Mucosa of gallbladder (tissue), 1 donor: ENCODE measurements around the gene ICA1. TPM values are rescaled to one million over a fixed set of nuclear protein-coding genes. Genes with fewer than 3 reads are reported as not detected.
A peak's percentile ranks its signal among the peaks of the same experiment; 100 is the strongest.
"Not testable (repeated sequence)": the region's sequence is repeated elsewhere in the genome, so short reads cannot be mapped to it uniquely, and the experiment has no call there.

Experiments
- DNase-seq: peaks from one replicate; pipeline ENCODE4 v3.0.0-alpha.2; 2020; ENCODE audit warnings: low spot score
- total RNA-seq: library from RNA; stranded (reverse); gene quantifications from one replicate; pipeline ENCODE4 v1.2.1, GENCODE V29; 2021
- donor health status: DM: no; HTN: no; CAD: no.

The ICA1 gene
- 26.4 TPM for total RNA-seq

DNA sequence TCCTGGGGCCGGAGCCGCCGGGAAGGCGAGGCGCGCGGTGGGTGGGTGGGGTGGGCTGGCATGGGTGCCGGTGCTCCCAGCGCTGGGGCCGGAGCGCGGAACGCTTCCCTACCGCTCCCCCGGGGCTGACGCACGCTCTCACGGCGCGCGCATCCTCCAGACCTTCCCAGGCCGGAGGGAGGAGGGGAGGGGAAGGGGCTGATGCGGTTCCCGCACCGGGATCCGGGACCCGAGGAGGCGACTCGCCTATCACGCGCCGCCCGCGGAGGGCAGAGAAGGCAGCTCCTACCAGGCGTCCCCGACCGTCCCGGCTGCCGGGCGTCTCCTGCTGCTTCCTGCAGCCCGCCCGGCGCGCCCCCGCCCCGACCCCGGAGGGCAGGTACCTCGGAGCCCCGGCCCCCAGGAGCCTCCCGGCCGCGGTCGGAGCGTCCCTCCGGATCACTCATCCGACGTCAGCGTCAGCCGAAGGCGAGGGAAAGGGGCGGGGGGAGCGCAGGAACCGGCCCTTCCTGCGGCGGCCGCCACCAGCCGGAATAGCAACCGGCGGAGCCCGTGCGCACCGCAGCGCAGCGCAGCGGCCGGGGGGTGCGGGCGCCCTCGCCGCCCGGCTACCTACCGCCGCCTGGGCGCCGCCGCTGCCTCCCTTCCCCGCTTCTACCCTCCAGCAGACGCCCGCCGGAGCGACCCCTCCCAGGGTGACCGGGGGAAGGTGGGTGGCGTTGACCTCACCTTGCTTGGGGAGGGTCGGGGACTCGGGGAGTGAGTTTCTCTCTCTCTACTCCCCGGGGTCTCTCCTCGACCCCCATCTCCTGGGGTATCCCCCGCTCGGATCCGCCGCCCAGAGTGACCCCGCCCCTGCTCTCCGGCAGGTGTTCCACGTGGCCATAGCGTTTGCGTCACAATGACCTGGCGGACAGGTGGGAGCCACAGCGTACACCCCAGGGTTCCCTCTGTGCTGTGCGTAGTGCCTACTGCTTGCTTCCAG lies at the start of gene ICA1:
Gene ICA1 (minus strand): TSS at position 457 of the 985 bp plus-strand sequence. CDS start 26,241 bp downstream, outside the sequence.
- peak; percentile 55 for DNase-seq

DNA sequence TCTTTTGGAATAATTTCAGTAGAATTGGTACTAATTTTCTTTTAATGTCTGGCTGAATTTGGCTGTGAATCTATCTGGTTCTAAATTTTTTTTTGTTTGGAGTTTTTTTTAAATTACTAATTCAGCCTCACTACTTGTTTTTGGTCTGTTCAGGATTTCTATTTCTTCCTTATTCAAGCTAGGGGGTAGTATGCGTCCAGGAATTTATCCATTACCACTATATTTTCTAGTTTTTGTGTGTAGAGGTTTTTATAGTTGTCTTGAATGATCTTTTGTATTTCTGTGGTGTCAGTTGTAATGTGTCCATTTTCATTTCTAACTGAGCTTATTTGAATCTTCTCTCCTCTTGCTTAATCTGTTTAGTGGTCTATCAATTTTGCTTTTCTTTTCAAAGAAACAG lies 48.9 kb upstream of the ICA1 start:
- DNase-seq = no peak

DNA sequence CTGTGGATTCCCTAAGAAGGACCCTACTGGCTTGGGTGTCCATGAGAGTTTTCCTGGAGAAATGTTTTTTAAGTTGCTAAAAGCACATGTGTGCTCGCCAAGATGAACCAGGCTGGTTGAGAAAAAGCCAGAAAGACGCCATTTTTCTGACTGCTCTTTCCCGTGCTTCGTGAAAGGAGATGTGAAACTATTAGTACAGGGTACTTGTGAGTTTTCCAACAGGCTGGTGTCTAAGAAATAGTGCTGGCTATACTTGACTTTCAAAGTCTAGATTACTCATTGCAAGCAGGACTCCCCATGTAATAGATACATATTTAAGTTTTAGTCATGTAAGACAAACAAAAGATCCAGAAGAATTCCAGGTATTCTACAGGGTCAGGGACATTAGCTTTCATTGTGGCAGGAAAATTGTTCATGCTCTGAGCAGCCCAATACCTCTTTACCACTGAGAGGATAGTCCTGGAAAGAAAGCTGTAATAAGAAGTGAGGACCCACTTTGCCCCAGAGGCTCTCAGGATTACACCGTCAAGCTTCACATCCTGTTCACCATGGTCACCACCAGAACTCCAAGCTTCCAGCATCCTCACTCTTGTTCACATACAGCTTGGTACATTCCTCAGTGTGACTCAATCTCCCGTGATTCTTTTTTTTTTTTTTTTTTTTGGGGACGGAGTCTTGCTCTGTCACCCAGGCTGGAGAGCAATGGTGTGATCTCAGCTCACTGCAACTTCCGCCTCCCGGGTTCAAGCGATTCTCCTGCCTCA lies 43.8 kb upstream of the ICA1 start:
- DNase-seq = no peak

DNA sequence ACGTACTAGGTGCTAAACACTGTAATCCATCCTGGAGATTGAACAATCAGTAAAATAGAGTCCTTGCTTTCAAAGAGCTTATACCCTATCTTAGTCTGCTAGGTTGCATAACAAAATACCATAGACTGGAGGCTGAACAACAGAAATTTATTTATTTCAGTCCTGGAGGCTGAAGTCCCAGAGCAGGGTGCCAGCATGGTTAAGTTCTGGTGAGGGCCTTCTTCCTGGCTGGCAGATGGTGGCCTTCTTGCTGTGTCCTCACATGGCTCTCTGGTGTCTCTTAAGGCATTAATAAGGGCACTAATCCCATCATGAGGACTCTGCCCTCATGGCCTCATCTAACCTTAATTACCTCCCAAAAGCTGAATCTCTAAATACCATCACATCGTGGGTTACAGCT lies 43.1 kb upstream of the ICA1 start:
- DNase-seq = no peak

DNA sequence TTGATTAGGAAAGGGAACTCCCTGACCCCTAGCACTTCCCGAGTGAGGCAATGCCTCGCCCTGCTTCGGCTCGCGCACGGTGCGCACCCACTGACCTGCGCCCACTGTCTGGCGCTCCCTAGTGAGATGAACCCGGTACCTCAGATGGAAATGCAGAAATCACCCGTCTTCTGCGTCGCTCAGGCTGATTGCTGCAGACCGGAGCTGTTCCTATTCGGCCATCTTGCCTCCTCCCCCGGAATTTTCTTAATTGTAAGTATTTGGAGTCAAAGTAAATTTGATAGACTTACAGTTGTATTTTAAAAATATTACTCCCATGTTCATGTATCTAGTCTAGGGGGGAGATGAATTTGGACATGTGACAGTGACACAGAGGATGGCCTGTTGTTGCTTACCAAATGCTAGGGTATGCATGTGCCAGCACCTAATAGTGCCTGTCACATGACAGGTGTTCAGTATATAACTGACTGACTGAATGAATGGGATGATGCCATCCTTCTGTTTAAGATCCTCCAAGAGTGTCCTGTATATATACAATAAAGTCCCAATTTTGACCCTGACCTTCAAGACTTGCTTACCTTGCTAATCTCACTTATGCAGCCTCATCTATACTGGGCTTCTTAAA lies 42.0 kb upstream of the ICA1 start:
- DNase-seq = no peak

DNA sequence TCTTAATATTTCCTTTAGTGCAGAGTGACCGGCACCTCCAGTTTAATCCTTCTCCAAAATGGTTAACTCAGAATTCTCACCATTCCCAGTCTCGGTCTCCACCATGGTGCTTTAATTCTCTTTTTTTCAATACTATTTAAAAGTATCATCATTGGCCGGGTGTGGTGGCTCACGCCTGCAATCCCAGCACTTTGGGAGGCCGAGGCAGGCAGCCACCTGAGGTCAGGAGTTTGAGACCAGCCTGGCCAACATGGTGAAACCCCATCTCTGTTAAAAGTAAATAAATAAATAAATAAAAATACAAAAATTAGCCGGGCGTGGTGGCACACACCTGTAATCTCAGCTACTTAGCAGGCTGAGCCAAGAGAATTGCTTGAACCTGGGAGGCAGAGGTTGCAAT lies 35.1 kb upstream of the ICA1 start:
- not testable (repeated sequence) for DNase-seq

DNA sequence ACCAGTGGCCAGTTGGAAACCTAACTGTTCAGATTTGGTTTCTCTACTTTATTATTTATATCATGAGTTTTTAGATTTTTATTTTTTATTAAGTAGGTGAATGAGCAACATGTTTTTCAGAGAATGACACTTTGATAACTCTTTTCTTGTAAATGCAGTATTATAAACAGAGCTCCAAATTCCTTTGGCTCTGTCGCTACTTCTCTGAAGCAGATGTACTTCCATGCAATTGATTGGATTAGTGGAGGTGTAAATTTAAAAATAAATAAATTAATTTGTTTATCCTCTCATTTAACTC lies 34.3 kb upstream of the ICA1 start:
- no peak for DNase-seq

DNA sequence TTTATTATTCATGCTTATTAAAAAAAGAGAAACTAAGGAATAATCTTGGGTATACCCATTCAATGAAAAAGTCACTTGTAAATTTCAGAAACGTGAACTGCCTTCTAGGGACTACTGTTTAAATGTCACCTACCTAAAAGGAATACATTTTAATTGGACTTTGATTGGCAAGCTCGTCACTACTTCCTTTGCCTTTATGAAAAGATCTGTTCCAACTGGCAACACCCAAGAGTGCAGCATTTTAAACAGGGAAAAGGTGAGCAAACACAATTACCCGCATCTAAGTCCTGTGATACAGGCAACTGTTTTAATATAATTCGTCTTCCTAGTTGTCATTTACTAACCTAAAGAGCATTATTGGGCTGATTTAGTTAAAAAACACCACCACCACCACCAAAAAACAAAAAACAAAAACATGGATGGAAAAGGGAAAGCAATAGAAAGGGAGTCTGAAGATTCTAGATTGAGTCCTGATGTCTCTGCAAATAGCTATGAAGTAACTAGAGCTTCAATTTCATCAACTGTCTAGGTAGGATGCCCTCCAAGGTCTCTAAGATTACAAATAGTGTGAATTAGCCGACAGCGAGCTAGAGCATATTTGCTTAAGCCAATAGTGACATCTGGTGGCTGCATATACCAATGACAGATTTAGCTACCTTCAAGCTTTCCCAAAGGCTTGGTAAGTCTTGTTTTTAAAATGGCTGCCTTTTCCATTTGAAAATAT lies 33.8 kb upstream of the ICA1 start:
- peak; percentile 60 for DNase-seq

DNA sequence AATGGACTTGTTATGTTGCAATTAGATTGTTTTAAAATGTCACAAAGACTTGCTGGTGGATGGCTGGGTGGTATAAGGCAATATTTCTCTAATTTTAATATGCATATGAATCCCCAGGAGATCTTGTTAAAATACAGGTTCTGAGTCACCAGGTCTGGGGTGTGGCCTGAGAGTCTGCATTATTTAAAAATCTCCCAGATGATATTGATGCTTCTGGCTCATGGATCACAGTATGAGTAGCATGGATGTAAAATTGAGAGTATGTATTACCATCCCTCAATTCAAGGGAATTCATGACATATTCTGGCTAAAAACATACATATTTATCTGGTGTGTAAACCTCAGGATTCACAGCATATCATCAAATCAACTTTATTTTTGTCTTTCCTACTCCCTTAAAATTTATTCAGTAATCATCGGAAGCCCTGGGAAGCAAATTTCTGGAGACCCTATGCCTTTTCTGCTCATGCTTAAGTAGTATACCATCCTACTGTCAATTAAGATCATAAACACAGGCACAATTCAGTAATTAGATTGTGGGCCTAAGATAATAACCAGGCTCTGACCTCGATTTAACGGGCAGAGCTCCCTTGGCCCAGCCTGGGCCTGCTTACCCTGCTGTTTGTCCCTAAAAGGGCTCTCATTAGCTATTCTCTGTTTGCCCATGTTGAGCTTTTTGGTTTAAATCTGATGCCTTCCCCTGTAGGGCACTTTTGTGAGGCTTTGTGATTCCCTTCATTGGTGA lies 29.6 kb upstream of the ICA1 start:
- no peak for DNase-seq

DNA sequence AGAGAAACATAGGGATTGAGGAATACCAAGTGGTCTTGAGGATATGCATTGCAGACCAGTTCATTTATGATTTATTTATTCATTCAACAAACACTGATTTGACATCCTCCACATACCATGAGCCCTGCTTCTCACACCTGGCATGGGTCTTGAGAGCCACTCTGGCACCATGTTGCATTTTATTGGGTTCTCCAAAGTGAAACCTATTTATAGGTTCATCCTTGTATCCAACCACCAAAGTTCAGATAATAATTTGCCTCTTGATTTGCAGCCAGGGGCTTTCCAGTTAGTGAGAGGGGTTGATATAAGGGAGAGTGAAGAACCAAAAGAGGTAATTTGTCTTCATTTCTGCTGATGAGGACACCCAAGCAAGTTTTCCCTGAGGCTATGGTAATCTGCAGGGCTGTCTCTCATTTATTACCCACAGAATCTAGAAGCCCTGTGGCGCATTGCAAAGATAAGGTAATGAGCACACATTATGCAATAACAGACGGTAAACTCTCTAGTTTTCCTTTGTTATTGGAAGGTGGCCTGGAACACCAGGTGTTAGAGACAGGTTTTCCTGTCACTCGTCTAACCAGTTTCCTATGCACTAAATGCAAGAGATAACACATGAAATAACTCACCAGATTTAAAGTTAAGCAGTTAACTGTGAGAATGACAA lies 28.8 kb upstream of the ICA1 start:
- DNase-seq = peak; percentile 24

DNA sequence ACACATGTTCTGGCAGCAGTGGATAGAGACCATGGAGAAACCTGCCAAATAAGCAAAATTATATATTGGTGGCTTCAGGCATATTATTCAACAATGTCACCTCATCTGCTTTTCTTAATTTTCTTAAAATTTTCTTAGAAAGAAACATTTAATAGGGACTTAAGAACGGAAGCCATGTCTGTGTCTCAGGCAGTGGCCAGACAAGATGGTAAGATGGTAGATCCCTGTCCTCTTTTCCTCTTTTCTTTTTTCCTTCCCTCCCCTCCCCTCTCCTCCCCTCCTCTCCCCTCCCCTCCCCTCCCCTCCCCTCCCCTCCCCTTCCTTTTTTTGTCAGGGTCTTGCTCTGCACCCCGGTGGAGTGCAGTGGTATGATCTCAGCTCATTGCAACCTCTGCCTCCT lies 24.2 kb upstream of the ICA1 start:
- no peak for DNase-seq

DNA sequence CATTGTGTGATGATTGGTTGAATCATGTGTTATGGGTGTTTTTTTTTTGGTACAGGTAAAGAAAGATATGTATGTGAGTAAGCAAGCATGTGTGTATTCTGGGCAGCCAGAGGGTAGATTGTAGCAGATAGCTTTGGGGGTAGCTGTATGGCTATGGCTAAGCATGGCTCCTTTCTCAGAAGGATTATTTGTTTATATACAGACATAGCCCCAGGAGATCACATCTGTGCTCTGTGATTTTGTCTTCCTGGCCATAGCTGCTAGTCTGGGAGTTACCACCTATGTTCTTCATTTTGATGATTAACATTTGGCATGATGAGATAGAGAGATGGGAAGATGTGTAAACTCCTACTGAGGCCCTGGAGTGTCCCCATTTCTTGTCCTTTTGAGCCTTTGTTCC lies 23.2 kb upstream of the ICA1 start:
- no peak for DNase-seq

DNA sequence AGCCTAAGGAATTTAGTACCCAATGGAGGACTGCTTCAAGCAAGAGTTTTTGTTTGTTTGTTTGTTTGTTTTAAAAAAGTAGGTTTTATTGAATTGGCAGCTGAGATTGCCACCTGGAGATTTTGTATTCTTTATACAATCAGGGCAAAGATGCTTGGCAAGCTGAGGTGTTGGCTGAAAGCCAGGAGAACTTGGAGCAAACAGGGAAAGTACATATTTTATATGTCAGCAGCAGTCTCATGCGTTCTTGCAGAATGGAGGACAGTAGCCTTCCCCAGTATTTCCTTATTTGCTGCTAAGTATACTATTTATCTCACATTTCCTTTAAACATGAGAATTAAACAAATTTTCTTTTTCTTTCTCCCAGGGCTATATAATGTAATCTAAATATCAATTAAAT lies 22.6 kb upstream of the ICA1 start:
- peak; percentile 53 for DNase-seq

DNA sequence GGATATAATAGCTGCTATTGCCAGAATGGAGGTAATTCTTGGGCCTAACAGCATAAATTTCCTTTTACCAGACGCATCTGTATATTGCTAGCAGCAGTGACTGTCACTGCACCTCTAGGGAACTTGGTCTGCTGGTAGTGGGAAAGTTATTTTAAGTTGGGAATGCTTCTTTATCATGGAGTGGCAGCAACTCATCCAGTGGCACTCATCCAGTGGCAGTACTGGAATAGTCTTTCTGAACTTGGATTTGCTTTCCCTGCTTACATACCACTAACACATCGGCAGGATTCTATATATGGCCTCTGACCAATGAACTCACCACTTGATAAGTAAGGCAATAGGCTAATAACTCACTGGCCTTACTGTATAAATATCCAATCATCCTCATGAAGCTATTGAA lies 22.0 kb upstream of the ICA1 start:
- DNase-seq = no peak

DNA sequence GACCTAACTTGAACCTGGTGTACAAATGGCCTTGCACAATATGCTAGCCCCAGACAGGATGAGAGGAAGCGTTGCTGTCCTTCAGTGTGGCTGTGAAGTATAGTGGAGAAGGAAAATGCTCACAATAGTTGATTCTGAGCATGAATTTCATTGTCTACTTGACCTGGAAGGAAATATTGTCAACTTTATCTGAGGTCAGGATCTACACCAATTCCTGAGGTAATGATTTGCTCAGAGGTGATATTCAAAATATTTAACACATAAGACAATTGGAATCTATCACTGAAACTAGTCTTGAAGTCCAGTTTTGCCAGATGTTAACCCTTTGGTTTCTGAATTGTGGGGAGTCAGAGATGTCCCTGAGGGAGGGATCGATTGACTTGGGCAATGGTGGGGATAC lies 20.9 kb upstream of the ICA1 start:
- no peak for DNase-seq

DNA sequence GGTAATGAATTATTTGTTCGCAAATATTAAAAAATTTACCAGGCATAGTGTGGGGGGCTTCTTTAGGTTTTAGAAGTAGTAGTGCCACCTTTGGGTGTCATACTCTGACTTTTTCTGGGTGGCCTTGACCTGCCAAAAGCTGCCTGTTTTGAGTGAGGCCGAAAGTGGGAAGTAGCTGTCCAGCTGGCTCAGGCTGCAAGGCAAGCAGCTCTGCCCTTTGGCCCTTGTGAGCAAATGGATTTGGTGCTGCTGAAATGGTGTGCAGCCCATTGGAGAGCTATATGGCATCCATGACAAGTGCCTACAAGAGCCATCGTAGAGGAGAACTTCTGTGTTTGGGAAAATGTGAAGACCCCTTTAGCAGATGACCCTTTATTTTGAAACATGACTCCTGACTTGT lies 20.2 kb upstream of the ICA1 start:
- no peak for DNase-seq

DNA sequence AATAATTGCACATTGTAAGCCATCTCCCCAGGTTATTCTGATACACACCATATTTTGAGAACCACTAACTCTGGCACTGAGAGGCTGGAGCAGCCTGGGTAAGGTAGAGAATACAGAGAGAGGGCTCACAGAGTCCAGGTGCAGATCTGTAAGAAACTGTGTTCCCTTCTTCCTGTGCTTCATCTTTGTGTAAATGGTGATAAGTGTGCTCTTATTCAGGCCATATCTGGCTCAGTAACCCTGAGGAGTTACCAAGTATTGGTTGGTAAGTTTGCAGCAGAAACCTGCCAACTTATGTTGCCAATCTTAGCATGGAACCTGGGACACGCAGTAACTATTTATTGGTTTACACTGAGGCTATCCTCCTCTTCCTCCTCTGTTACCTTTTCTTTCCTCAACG lies 16.2 kb upstream of the ICA1 start:
- DNase-seq = no peak

DNA sequence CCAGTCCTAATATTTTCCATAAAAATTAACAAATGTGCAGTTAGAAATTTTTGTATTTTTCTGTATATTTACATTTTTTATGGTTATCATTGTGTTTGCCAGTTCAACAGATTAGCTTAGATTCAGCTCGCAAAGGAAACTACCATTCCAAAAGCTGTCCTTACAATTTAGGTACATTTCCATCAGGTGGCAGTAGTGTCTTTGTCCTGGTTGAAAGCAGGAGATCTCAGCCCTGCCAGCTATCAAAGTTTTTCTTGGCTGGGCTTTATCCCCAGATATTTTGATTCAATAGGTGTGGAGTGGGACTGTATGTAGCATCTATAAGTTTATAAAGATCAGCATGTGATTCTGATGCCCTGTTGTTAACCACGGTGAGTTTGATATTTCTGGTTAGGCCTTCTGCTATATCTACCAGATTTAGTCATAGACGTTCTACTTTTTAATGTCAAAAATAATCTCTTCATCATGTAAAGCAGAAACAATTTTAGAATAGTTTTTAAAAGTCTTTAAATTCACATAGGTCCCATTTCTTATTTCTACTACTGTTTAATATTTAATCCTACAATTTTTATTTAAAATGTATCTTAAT lies 15.5 kb upstream of the ICA1 start:
- DNase-seq = no peak

DNA sequence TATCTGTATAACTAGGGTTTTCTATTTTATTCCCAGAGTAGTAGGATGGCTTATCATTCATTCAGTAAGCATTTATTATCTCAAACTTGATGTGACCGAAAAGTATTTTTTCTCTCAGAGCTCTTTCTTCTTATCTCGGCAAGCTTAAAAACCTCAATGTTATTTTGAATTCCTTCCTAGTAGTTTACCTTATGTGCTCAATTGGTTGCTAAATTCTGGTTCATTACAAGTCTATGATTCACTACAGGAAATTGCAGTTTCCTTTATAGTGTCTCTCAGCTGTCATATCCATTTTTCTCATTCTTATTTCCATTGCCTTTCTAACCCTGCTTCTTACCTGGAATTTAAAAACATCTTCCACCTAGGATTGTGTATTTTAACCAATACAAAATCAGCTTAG lies 12.6 kb upstream of the ICA1 start:
- DNase-seq = no peak

DNA sequence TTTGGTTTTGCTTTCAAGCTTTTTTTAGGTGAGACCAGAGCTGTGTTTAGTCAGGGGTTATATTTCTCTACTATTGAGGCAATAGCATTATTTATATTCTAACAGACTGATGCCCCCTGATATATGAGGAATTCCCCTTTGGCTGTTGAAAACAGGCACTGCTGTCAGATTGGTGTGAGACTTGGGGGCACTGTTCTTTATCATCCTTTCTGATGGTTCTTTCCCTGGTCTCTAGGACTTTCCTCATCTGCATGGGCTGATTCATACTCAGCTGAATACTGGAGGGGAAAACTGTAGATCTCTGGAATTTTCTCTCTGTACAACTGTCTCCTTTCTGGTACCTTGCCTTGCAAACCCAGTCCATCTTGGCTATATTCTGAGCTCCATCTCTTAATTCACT lies 10.0 kb upstream of the ICA1 start:
- no peak for DNase-seq
